Hindlimb muscle (tissue), 1 donor: ENCODE data around the gene TSTD1. TPM values are rescaled to one million over a fixed set of nuclear protein-coding genes. Genes with fewer than 3 reads are reported as not detected.

ENCODE experiments used
- DNase-seq: peaks from one replicate; pipeline ENCODE4 v3.0.0-alpha.2; 2013
- polyA plus RNA-seq: library from polyadenylated mRNA; unstranded; fragments of 120-200 nt; gene quantifications from one replicate; pipeline ENCODE4 v1.2.1, GENCODE V29; 2013; ENCODE audit not compliant: insufficient read length

The TSTD1 gene, protein sequence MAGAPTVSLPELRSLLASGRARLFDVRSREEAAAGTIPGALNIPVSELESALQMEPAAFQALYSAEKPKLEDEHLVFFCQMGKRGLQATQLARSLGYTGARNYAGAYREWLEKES
- polyA plus RNA-seq, result 30.0 TPM

DNA sequence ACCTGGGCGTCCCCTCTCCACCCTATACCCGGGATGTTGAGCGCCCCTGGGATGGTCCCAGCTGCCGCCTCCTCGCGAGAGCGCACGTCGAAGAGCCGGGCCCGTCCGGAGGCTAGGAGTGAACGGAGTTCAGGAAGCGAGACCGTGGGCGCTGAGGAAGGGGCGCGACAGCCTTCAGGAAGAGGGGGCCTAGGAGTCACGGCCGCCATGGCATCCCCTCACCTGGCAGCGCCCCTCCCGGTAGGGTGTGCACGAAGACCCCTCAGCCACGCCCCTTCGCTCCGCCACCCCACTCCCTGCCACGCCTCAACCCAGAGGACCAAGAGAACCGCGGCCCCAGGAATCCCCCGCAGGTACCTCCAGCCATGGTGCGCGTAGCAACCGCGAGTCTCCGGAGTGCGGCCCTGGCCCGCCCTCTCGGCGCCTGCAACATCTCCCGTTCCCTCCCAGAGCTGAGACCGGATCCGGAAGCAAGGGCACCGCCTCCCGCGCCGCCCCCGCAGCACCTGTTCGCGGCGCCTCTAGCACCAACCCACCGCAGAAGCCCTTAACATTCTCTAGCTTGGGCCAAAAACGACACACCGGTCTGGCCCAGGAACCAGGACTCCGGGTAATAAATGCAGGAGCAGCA, at the start of gene TSTD1:
Gene TSTD1, minus strand, starts transcription at position 442 of the 631 bp plus-strand sequence. Its CDS starts 75 bp downstream, at position 367.
- peak; percentile 46 for DNase-seq

DNA sequence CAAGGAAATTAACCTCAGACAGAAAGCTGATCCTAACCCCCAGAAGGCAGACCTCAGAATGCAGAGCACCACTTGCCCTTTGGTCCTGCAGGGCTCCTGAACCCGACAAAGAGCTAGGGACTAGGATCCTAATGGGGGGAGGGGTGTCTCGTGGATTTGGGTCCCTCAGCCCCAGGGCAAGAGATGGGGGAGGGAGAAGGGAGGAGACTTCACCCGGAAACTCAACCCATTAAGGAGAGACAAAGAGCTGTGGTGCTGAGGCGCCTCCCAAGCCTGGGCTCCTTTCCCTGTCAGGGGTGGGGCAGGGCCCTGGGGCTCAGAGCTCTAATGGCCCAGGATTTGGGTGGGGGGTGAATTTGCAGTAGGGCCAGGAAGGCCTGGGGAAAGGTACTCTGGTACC, 47.7 kb upstream of the TSTD1 start:
- no peak for DNase-seq

DNA sequence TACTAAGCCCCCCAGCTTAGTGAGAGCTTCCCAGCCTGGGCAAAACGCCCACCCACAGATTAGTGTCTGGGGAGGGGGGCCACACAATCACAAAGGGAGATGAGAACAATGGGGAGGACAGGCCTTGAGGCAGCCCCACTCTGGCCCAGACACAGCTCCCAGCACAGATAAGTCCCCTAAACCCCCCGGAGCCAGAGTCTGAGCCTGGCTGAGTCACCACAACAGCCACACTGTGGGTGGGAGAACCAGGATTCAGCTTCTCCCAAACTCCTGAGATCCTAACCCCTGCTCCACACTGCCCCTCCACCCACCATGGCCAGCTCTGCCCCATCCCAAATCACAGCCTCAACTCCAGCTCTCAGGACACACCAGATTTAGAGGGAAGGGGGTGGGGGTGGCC, 46.4 kb upstream of the TSTD1 start:
- no peak for DNase-seq

DNA sequence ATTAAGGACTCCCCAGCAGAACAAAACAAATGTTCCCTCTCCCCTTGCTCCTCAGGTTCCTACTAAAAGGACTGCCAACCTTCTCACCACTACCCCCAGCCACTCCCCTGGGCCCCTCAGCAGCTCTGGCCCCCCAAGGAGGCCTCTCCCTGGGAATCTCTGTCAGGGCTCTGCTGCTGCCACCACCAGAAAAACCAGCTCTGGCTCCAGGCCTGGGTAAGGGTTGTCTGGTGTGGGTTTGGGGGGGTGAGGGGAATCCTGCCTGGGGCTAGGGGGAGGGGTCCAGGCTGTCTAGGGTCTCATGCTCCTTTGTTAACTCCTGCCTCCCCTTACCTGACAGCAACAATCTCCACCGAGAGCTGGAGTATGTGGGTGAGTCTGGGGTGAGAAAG, 45.8 kb upstream of the TSTD1 start:
- no peak for DNase-seq

DNA sequence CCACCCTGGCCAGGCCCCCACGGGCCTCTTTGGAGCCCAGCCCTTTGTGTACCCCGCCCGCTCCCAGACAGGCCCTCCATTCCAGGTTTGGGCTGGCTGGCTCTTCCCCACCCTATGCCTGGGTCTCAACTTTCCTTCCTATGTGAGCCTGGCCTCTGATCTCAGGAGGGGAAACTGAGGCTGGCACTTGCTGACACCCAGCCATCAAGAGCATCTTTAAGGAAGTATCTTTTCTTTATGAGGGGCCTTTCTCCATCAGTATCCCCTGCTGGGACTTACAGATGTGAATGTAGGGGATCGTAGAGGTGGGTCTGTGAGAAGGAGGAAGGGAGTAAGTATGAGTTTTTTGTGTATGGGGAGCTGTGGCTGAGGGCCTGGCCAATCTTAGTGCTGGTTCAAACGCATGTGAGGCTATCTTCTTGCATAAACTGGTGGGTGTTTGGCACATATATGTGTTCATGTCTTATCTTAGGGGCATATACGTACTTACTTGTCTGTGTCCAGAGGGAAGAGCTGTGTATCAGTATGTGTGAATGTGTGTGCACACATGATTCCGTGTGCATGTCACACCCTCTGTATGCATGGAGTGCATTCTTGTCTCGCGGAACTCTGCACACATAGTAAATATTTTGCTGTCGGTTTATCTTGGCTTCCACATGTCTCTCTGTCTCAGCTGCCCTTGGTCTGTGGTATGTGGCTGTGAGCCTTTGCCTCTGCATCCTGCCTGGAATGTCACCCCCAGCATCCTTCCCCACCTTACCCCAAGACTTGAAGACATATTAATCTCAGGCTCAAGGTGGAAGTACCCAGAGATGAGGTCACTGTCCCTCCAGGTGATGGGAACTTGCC, 45.2 kb upstream of the TSTD1 start:
- no peak for DNase-seq

DNA sequence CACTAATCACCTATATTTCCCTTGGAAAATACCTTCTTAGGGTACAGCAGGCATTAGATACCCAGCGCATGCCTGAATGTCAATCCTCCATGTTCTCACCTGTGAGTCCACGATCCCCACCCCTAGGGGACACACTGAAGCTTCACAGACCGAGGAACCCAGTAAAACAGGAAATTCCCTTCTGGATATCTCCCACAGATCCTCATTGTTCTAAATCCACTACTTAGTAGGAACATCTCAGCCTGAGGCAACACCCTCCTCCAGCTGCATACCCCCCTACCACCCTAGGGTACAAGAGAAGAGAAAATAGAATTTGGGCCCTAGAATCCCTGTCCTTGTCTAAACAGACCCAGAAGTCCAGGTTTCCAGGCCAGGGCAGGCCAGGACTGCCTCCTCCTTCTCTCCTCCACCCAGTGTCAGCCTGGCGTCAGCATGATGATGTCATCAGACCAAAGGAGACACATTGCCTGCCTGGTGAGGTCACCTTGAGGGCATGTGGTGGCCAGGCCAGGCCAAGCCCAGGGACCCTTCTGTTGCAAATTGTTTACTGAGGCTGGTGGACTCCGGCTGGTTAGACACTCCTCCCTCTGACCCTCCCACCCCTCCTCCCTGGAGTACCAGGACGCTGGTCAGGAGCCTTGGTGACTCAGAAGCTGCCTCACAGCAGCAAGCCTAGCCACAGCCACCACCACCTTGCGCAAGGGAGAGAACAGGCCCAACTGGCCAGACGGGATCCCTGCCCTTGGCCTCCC, 44.4 kb upstream of the TSTD1 start:
- DNase-seq, result no peak

DNA sequence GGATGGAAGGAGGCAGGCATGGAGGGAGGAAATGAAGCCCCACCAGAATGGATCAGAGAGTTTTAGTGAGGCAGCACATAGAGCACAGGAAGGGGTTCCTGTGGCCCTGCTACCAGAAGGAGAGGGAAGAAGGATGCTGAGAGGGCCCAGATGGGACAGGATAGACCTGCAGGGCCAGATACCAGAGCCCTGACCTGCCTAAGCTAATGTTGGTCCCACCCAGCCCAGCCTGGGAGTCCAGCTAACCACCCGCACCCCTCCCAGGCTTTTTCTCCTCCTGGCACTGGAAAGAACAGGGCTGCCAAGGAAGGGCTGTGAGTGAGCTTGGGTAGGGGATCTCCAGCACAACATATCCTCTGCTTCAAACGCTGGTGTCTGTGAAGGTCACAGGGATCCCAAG, 43.7 kb upstream of the TSTD1 start:
- DNase-seq, result no peak

DNA sequence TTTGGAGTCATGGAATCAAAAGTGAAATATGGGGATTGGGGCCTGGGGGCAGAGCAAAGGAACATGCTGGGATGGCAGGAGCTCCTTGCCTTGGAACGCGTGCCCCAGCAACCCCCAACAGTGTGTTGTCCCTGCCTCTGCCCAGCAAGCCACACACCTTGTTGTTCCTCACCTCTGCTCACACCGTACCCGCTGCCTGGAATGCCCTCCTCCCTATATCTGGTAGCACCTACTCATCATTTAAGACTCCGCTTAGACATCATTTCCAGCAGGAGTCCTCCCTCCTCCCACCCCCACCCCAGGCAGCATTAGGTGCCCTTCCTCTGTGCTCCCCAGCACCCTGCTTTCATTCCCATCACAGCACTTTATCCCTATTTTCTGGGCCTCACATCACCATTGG, 42.8 kb upstream of the TSTD1 start:
- DNase-seq, result no peak

DNA sequence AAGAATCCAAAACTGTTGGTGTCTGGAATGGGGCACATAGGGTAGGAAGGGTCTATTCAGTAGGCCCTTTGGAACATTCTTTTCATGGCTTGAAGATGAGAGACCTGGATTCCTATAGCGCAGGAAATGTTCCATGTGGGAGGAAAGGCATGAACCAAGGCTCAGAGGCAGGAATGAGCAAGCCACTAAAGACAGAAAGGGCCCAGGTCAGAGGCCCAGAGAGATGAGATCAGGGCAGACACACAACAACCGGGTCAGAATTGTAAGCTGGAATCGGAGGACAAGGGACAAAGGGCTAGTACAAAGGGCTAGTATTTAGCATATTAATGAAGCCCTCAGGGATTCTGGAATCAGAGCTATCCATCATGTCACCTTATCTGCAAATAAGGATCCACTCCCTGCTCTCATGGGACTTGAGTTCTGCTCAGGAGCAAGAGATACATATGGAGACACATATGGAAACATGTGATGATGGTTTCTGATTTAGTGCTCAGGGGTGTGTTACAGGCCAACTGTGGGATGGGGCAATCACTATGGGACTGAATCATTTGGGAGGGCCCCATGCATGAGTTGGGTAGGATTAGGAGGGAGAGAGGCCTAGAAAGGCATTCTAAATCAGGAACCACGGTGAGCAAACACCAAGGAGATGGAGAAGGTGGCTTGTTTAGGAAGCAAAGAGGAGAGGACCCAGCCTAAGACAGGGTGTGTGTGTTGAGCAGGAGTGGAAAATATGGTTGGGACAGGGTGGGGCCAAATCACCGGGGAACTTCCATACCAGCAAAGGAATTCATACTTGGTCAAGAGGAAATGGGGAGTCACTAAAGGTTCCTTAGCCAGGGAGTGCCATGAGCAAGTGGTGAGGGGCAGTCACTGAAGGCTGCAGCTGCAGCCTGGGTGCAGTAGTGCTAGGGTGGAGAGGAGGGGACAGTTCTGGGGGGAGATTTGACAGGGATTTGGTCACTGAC, 42.0 kb upstream of the TSTD1 start:
- no peak for DNase-seq

DNA sequence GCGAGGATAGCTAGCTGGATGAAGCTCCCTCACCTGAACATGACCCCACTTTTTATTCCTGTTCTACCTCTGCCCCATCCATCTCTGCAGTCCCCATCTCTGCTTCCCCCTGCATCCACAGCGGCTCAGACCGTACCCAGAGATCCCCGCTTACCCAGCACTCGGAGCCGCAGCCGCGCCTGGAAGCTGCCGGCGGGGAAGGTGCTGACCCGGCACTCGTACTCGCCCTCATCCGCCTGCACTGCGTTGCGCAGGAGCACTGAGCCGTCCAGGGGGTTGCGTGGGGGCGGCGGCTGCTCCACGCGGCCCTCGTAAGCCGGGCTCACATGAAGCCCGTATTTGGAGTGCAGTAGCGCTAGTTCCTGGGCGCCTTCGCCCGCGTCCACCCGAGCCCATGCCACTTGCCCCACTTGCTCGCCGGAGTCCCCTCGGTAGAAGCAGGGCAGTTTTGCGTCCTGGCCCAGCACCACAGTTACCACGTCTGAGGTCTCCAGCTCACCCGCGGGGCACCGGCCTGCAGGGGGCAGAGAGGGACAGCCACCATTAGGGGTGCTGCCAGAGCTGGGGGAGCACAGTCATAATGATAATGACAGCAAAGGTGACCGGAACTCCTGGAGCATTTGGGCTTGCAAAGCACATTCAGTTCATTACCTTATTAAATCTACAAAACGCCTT, 40.8 kb upstream of the TSTD1 start:
- no peak for DNase-seq

DNA sequence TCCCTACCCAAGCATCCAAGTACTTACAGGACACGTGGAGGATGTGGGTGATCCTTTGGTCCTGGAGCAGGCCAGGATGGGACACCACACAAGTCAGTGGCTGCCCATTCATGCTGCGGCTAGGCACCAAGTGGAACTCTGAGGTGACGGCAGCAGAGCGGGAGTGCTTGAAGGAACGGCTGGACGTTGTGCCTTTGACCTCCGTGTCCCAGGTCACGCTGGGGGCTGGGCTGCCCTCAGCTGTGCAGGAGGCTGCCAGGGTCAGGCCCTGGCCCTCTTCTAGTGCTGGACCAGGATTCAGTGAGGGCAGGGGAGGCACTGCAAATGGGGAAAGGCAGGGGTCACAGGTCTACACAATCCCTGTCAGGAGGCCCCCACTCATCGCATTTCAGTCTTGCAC, 38.7 kb upstream of the TSTD1 start:
- DNase-seq, result no peak

DNA sequence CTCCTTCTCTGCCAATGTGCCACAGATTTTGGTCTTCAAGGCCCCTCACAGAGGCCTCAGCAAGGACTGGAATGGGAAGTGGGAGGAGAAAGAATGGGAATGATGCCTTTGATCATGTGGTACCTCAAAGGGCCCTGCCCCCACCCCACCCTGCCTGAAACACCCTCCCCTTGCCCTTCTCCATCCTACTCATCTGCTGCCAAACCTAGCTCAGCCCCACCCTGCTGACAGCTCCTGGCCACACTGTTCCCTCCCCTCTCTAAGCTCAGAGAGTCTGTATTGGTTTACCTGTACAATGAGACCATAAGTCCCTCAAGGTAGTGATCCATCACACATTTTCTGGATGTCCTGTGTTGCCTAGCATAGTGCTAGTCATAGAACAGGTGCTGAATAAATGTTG, 37.6 kb upstream of the TSTD1 start:
- no peak for DNase-seq

DNA sequence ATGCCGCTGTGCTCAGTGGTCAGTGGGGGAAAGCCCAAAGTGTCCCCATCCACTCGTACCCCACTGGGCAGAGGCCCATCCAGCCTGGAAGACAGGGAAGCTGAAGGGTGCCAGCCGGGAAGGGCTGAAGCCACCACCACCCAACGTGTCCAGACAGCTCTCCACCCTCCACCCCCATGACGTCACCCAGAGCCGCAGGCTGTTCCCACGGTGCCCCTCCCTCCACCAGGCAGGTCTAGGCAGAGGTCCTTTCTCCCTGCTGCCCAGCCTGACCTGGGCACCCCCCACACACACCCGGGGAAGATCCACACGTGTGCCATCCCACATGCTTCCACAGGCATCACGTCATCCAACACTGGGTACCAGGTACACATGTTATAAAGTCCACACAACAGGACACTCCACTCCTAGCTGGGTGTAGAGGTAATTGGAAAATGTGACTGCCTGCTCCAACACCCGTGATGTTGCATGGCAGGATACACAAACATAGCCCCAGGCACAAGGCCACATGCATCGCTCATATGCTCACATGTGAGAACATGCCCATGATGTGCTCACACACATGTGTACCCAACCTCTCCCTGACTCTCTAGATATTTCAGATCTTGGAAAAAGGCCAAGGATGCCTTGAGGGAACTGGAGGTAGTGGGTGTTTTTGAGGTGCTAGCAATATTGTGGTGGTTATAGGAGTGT, 36.1 kb upstream of the TSTD1 start:
- DNase-seq, result no peak

DNA sequence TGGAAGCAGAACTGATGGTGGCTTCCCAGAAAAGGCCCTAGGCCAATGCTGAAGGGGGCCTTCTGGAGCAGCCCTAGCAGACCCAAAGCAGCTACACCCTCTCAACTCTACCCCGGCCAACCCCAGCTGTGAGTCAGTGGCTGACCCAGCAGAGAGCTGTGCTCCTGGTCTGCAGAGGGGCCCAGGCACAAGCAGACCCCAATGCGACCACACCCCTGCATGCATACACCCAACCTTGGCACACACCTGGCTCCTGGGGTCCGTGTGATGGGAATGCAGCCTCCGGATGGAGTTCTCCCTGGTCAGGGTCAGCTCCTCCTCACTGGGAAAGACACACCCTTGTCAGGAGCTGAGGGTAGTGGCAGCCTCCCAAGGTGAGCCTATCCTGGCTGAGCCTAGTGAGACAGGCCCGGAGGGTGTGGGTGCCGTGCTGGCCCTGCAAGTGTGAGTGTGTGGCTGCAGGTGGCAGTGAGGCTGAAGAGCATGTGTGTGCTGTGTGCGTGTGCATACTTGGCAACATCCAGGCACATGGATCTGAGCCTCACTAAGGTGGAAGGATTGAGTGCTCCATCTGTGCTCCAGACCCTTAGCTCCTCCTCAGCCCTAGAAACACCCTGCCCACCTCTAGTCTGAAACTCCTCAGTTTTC, 34.8 kb upstream of the TSTD1 start:
- DNase-seq, result no peak

DNA sequence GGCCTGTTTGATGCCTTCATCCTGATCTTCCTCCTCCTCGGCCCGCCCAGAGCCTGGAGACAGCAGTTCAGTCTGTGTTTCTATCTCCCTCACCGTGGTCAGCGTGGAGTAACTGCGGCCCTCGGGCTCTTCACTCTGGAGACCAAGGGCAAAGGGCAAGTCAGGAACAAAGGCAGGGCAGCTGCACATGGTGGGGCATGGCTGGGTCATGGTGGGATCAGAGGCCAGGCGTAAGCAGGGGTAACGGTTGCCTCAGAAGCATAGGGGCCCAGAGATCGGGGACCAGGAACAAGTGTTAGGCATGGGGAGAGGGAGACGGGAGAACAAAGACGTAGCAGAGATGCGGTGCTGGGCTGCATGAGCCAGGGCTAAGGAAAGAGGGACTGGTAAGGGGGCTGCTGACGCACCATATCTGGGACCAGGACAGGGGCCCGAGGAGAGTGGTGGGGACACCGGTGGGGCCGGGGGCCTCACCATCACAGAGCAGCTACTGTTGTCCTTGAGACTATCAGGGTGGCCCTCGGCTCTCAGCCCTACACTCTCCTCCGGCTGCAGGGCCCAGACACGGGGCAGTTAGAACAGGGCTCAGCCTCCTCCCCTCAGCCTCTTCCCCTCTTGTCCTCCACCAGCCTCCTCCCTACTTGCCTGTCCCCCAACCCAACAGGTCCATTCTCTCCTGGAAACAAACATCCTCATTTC, 34.1 kb upstream of the TSTD1 start:
- DNase-seq, result no peak

DNA sequence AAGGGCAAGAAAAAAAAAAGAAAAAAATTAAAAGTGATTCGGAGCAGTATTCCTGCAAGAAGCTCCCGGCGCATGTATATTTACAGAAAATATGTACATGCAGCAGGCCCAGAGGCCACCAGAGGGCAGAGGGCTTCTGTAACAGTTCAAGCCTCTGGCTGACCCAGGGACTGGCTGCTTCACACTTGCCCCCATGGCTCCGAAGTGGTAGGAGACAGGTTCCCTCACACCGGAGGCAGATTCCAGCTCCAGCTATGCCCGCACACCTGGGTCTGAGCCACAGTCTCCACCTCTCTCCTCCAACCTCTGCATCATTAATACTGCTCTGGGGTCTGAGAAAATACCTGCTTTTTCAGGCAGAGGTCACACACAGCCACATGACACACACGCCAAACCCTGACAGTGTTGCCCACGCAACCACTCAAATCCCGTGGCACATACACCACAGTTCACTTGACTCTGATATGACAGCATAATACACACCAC, 33.2 kb upstream of the TSTD1 start:
- peak; percentile 31 for DNase-seq

DNA sequence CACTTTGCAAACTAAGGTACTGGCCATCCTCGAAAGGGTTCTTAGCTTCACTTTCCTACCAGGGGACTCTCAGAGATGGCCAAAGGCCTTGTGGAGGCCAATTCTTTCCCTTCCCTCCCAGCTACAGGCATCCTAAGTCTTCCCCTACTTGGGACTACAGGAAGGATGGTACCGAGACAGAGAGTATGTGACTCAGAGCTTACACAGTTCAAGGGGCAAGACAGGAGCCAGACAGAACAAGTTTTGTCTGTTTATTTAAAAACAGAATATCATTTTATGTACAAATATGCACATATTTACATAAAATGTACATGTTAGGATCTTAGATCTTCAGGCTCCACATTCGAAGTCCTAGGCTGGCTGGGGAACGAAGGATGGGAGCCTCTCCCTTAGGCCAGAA, 32.0 kb upstream of the TSTD1 start:
- DNase-seq, result no peak

DNA sequence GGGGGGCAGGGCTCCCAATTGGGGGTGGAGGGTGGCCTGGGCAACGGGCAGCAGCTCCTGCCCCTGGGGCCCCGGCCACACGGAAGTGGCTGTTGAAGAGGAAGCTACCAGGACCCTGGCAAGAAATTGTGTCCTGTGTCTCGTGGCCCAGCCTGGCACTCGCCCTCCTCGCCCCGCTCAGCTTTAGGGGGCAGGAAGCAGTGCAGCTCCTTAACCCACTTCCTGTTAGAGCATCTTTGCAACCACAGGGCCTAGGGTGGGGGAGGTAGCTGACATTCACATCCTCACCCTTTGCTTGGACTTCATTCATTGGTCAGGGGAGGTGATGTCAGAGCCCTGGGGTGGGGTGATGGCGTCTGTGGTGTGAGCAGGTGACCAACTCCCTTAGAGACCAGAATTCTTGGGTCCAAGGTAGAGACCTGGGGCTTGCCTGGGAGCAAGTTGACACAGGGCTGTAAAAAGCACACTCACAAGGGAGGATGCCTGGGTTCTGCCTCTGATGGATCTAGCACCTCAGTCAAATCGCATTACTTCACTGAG, 31.0 kb upstream of the TSTD1 start, which contains the start of gene ARHGAP30:
Gene ARHGAP30, minus strand, starts transcription at position 161 of the 540 bp plus-strand sequence. CDS start 267 bp downstream, outside the sequence.
- no peak for DNase-seq

DNA sequence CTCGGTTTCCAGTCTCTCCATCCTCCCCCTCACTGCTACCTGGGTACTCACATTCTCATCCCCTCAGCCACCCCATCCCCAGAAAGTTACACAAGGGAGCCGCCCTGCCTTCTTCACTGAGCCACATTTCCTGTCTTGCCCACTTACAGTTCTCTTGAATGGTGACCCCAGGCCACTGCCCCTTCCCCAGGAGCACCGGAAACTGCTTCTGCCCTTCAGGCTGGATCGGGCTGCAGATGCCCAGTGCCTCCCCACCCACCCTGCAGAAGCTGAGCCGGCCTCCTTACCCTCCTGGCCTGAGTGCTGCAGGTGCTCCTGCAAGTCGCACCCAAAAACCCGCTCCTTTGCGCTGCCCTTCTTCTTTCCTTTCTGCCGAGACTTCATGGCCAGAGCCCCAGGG, 30.5 kb upstream of the TSTD1 start:
- DNase-seq, result no peak
